HG03097 (cell line): Measurements from ENCODE around the gene RASA1.

Source experiments
- ATAC-seq: cut with Tn5 transposase; IDR thresholded peaks from one replicate; pipeline ENCODE4 v1.9.1; 2021; ENCODE audit not compliant: unreplicated experiment, low FRiP score

RASA1 gene

DNA sequence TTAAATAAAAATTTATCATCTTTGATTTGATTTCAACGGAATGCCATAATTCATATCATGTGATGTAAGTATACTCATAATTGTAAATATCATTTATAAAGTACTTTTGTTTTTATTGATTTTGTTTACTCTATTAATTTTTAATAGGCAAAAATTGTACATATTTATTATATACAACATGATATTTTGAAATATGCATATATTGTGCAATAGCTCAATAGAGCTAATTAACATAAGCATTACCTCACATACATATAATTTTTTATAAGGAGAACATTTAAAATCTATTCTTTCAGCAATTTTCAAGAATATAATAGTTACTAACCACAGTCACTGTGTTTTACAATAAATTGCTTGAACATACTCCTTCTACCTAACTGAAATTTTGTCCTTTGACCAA lies 170.0 kb downstream of the RASA1 start:
- ATAC-seq, result no peak

DNA sequence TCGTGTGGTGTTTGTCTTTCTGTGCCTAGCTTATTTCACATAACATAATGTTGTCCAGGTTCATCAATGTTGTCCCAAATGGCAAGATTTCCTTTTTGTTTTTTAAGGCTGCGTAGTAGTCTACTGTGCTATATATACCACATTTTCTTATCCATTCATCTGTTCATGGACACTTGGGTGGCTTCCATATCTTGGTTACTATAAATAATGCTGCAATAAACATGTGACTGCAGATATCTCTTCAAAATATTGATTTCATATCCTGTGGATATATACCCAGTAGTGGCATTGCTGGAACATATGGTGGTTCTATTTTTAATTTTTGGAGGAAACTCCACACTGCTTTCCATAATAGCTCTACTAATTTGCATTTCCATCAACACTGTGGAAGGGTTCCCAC lies 170.5 kb downstream of the RASA1 start:
- no peak for ATAC-seq
